ENCODE data around the gene SPOCD1. TPM values are rescaled to one million over a fixed set of nuclear protein-coding genes. Genes with fewer than 3 reads are reported as not detected.

SPOCD1 gene
- total RNA-seq, 1 donor from 2014 or later, result not detected

- intact Hi-C loops (cut with micrococcal nuclease), result no loop called here
- DNase-seq, result no peak
- Histone ChIP-seq H3K36me3 (no peaks in the 10 kb centered on the region), H3K27ac (replicated peaks) (no peak overlapping the region), H3K4me3 (no peak overlapping the region), H3K9me3 (replicated peaks) (no peaks in the 10 kb centered on the region), H3K27me3 (ENCODE audit: low read depth) (peaks cover 6% of the 10 kb centered on the region), H3K4me1 (peaks cover 3% of the 10 kb centered on the region)
- TF ChIP-seq CTCF (IDR thresholded peaks at IDR 0.05; ENCODE audit: borderline replicate concordance), result no peak
These were observed 11.7 kb downstream of the SPOCD1 start for GRCh38 chr1:31804098-31804497.

- no peak overlapping the region for H3K27ac ChIP-seq (replicated peaks)
- intact Hi-C loops (cut with micrococcal nuclease), result no loop called here
- H3K4me3 ChIP-seq, result no peak overlapping the region
- DNase-seq, result no peak
- no peak for TF ChIP-seq CTCF (IDR thresholded peaks at IDR 0.05; ENCODE audit: borderline replicate concordance)
- no peaks in the 10 kb centered on the region for H3K36me3 ChIP-seq
- no peaks in the 10 kb centered on the region for H3K9me3 ChIP-seq (replicated peaks)
- H3K4me1 ChIP-seq, result peaks cover 3% of the 10 kb centered on the region
- peaks cover 11% of the 10 kb centered on the region for H3K27me3 ChIP-seq (ENCODE audit: low read depth)
These were observed 12.2 kb downstream of the SPOCD1 start for GRCh38 chr1:31803610-31804009.

GRCh38 chr1:31802190-31803150, 13.4 kb downstream of the SPOCD1 start:
- Histone ChIP-seq H3K27me3 (ENCODE audit: low read depth) (peaks cover 22% of the 10 kb centered on the region), H3K4me1 (peaks cover 3% of the 10 kb centered on the region), H3K4me3 (peak overlapping the region; percentile 50), H3K36me3 (no peaks in the 10 kb centered on the region), H3K9me3 (replicated peaks) (no peaks in the 10 kb centered on the region), H3K27ac (replicated peaks) (no peak overlapping the region)
- intact Hi-C loops (cut with micrococcal nuclease), result no loop called here
- no peak for TF ChIP-seq CTCF (IDR thresholded peaks at IDR 0.05; ENCODE audit: borderline replicate concordance)
- no peak for DNase-seq

- DNase-seq, result no peak
These were observed 14.4 kb downstream of the SPOCD1 start for GRCh38 chr1:31801458-31801857.

GRCh38 chr1:31800674-31800967, 15.2 kb downstream of the SPOCD1 start:
- peaks cover 40% of the 10 kb centered on the region for H3K27me3 ChIP-seq (ENCODE audit: low read depth)
- H3K4me3 ChIP-seq, result no peak overlapping the region
- H3K4me1 ChIP-seq, result peaks cover 3% of the 10 kb centered on the region
- H3K36me3 ChIP-seq, result no peaks in the 10 kb centered on the region
- no peak for DNase-seq
- intact Hi-C loops (cut with micrococcal nuclease), result no loop called here
- no peaks in the 10 kb centered on the region for H3K9me3 ChIP-seq (replicated peaks)
- TF ChIP-seq CTCF (IDR thresholded peaks at IDR 0.05; ENCODE audit: borderline replicate concordance), result no peak
- H3K27ac ChIP-seq (replicated peaks), result no peak overlapping the region

More at GRCh38 chr1:31801458-31801857, 14.4 kb downstream of the SPOCD1 start:
- intact Hi-C loops (cut with micrococcal nuclease), result no loop called here
- no peak overlapping the region for H3K27ac ChIP-seq (replicated peaks)
- TF ChIP-seq CTCF (IDR thresholded peaks at IDR 0.05; ENCODE audit: borderline replicate concordance), result no peak
- H3K36me3 ChIP-seq, result no peaks in the 10 kb centered on the region
- no peak overlapping the region for H3K4me3 ChIP-seq
- H3K27me3 ChIP-seq (ENCODE audit: low read depth), result peaks cover 32% of the 10 kb centered on the region
- H3K4me1 ChIP-seq, result peaks cover 3% of the 10 kb centered on the region
- no peaks in the 10 kb centered on the region for H3K9me3 ChIP-seq (replicated peaks)

Measured in left ventricle myocardium inferior (tissue), 1 donor.